Measurements from ENCODE around the gene APBA2.

- no peak for TF ChIP-seq POLR2A (IDR thresholded peaks at IDR 0.05)
- TF ChIP-seq, protein P1, sequence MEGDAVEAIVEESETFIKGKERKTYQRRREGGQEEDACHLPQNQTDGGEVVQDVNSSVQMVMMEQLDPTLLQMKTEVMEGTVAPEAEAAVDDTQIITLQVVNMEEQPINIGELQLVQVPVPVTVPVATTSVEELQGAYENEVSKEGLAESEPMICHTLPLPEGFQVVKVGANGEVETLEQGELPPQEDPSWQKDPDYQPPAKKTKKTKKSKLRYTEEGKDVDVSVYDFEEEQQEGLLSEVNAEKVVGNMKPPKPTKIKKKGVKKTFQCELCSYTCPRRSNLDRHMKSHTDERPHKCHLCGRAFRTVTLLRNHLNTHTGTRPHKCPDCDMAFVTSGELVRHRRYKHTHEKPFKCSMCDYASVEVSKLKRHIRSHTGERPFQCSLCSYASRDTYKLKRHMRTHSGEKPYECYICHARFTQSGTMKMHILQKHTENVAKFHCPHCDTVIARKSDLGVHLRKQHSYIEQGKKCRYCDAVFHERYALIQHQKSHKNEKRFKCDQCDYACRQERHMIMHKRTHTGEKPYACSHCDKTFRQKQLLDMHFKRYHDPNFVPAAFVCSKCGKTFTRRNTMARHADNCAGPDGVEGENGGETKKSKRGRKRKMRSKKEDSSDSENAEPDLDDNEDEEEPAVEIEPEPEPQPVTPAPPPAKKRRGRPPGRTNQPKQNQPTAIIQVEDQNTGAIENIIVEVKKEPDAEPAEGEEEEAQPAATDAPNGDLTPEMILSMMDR (IDR thresholded peaks at IDR 0.05) = no peak
Observed at GRCh38 chr15:29040370-29040751, 154.6 kb downstream of the APBA2 start.
